ENCODE measurements around the gene PINK1. TPM values are rescaled to one million over a fixed set of nuclear protein-coding genes. Genes with fewer than 3 reads are reported as not detected.

Gene PINK1
- polyA plus RNA-seq, 1 of the 3 experiments (the other 2 are of a cell fraction), result 24.4 TPM

- Histone ChIP-seq H3K9ac (no peak overlapping the region), H2AFZ (ENCODE audit: low read depth) (no peak overlapping the region), H3K27ac (ENCODE audit: low read depth in 2 of 2, low read length in 1 of 2) (no peak overlapping the region), H4K20me1 (ENCODE audit: insufficient read depth) (no peaks in the 10 kb centered on the region), H3K36me3 (replicated peaks in 1 of 2; ENCODE audit: control insufficient read depth in 1 of 2, insufficient read depth in 2 of 2, low read length in 1 of 2) (no peaks in the 10 kb centered on the region), H3K9me3 (no peaks in the 10 kb centered on the region), H3K4me2 (no peak overlapping the region), H3K79me2 (ENCODE audit: insufficient read depth) (no peaks in the 10 kb centered on the region), H3F3A (replicated peaks; ENCODE audit: insufficient read depth) (peaks cover 4% of the 10 kb centered on the region), H3K9me2 (no peaks in the 10 kb centered on the region), H3K4me3 (ENCODE audit: low read depth in 2 of 2, low read length in 1 of 2) (no peak overlapping the region), H3K27me3 (ENCODE audit: insufficient read depth) (no peaks in the 10 kb centered on the region), H3K4me1 (ENCODE audit: control insufficient read depth in 1 of 2, insufficient read depth in 2 of 2, low read depth in 1 of 2, low read length in 1 of 2) (peaks cover under 1% of the 10 kb centered on the region in 2 experiments; a peak in 2 of 4 replicates)
- WGBS (ENCODE audit: low lambda C conversion rate), result 81% methylated on average over 1 of the region's 1 CpG
- no peak for DNase-seq
- CTCF ChIA-PET, result interaction anchor here (1.0 to 2.7 kb wide), 2 partner anchors 11 to 503 kb away, joined by 4 to 18 read pairs; no protein-coding TSS in a partner anchor
- TF ChIP-seq NRF1 (IDR thresholded peaks at IDR 0.05; ENCODE audit: low read depth, low read length) (no peak), TAF1 (IDR thresholded peaks at IDR 0.05; ENCODE audit: borderline replicate concordance, low read depth, low read length) (no peak), CTCF (IDR thresholded peaks at IDR 0.05) (no peak), PBX3 (IDR thresholded peaks at IDR 0.05) (no peak), POLR2AphosphoS5 (IDR thresholded peaks at IDR 0.05; ENCODE audit: low read depth, low read length) (no peak), IRF3 (IDR thresholded peaks at IDR 0.05; ENCODE audit: low read depth, low read length) (no peak), FOXJ3 (CRISPR knock-in tag; IDR thresholded peaks at IDR 0.05) (no peak), RFX5 (IDR thresholded peaks at IDR 0.05; ENCODE audit: low read length) (no peak), NFIC (IDR thresholded peaks at IDR 0.05; ENCODE audit: borderline replicate concordance) (no peak), TEAD4 (IDR thresholded peaks at IDR 0.05; ENCODE audit: borderline replicate concordance, insufficient read depth) (no peak), MAX (IDR thresholded peaks at IDR 0.05; ENCODE audit: low read depth) (no peak), EZH2phosphoT487 (IDR thresholded peaks at IDR 0.05; ENCODE audit: borderline replicate concordance, low read depth) (no peak), EP300 (IDR thresholded peaks at IDR 0.05; ENCODE audit: borderline replicate concordance in 1 of 2, low read depth in 1 of 2, low read length in 1 of 2) (no peak), GABPA (IDR thresholded peaks at IDR 0.05; ENCODE audit: low read depth) (no peak), JUND (IDR thresholded peaks at IDR 0.05) (no peak)
- POLR2A ChIA-PET, result no interaction called here
These were observed 58.6 kb downstream of the PINK1 start for GRCh38 chr1:20691872-20692271.
